SK-N-SH treated with all-trans-retinoic acid at 6 μM for 48 hours (cell line): ENCODE data around the gene DOLPP1.

Experiments used
- ARNTL ChIP-seq: fragments of 450-650 bp; formaldehyde crosslinking; IDR thresholded peaks from 2 replicates; pipeline ENCODE4 v1.5.0; 2020; ENCODE audit warnings: low read depth, mild to moderate bottlenecking, moderate library complexity, borderline replicate concordance
- ISL1 ChIP-seq: fragments of 250-450 bp; sonication (Bioruptor Pico); IDR thresholded peaks from 2 replicates; pipeline ENCODE4 v2.1.2; 2022; ENCODE audit warnings: mild to moderate bottlenecking, moderate library complexity
- OSR1 ChIP-seq: fragments of 250-450 bp; sonication (Bioruptor Pico); IDR thresholded peaks from 2 replicates; pipeline ENCODE4 v1.8.0; 2022; ENCODE audit warnings: moderate library complexity, mild to moderate bottlenecking, inconsistent platforms
- RARB ChIP-seq: fragments of 250-450 bp; sonication (Bioruptor Pico); IDR thresholded peaks from 2 replicates; pipeline ENCODE4 v1.8.0; 2021; ENCODE audit warnings: mild to moderate bottlenecking, moderate library complexity
- SNAI2 ChIP-seq: fragments of 250-450 bp; sonication (Bioruptor Pico); IDR thresholded peaks from 2 replicates; pipeline ENCODE4 v1.5.0; 2020; ENCODE audit warnings: mild to moderate bottlenecking, moderate library complexity
- ZFP30 ChIP-seq: fragments of 450-650 bp; formaldehyde crosslinking; IDR thresholded peaks from 2 replicates; pipeline ENCODE4 v1.5.0; 2022; ENCODE audit warnings: mild to moderate bottlenecking, moderate library complexity
- TF ChIP-seq, protein P1 (sequence below): fragments of 250-450 bp; sonication (Bioruptor Pico); IDR thresholded peaks from 2 replicates; pipeline ENCODE4 v1.8.0; 2020; ENCODE audit warnings: mild to moderate bottlenecking, moderate library complexity, borderline replicate concordance
- TF ChIP-seq, protein P2 (sequence below): fragments of 250-450 bp; sonication (Bioruptor Pico); IDR thresholded peaks from 2 replicates; pipeline ENCODE4 v1.5.1; 2020; ENCODE audit warnings: low read depth, mild to moderate bottlenecking, moderate library complexity
- TF ChIP-seq, protein P3 (sequence below): fragments of 250-450 bp; sonication (Bioruptor Pico); IDR thresholded peaks from 2 replicates; pipeline ENCODE4 v1.5.1; 2021; ENCODE audit warnings: mild to moderate bottlenecking, moderate library complexity

DNA sequence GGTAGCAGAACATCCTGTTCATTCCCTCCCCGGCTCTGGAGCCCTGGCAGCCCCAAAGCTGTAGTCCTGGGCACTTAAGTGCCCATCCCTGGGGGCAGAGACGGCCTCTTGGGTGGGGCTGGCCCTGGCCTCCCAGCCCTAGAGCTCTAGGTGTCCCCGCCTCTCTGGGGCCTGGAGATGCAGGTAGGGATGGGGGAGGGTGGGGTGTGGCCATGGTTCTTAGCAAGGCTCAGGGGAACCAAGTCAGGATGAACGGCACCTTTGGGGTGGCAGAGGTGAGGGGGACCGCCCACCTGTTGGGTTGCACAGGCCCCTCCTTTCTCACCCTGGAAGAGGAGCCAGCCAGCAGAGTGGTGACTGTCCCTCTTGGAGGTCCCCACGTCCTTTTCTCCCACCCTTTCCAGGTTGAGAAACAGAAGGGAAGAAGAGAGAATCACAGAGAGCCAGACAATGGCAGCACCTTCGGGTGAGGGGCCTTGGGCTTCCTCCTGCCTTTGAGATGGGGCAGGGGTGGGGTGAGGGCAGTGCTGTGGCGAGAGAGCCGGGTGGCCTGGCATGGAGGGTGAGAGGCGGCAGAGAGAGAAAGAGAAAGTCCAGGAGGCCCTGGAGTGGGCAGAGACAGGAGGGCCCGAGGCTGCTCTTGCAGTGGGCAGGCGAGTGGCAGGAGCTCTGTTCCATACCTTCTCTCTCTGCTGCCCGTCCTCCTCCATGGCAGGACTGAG, 27.3 kb downstream of the DOLPP1 start:
- no peak for TF ChIP-seq OSR1
- TF ChIP-seq SNAI2 (CRISPR knock-in tag): no peak
- TF ChIP-seq, protein P1, sequence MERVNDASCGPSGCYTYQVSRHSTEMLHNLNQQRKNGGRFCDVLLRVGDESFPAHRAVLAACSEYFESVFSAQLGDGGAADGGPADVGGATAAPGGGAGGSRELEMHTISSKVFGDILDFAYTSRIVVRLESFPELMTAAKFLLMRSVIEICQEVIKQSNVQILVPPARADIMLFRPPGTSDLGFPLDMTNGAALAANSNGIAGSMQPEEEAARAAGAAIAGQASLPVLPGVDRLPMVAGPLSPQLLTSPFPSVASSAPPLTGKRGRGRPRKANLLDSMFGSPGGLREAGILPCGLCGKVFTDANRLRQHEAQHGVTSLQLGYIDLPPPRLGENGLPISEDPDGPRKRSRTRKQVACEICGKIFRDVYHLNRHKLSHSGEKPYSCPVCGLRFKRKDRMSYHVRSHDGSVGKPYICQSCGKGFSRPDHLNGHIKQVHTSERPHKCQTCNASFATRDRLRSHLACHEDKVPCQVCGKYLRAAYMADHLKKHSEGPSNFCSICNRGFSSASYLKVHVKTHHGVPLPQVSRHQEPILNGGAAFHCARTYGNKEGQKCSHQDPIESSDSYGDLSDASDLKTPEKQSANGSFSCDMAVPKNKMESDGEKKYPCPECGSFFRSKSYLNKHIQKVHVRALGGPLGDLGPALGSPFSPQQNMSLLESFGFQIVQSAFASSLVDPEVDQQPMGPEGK (CRISPR knock-in tag): no peak
- no peak for TF ChIP-seq ZFP30 (CRISPR knock-in tag)
- TF ChIP-seq, protein P2, sequence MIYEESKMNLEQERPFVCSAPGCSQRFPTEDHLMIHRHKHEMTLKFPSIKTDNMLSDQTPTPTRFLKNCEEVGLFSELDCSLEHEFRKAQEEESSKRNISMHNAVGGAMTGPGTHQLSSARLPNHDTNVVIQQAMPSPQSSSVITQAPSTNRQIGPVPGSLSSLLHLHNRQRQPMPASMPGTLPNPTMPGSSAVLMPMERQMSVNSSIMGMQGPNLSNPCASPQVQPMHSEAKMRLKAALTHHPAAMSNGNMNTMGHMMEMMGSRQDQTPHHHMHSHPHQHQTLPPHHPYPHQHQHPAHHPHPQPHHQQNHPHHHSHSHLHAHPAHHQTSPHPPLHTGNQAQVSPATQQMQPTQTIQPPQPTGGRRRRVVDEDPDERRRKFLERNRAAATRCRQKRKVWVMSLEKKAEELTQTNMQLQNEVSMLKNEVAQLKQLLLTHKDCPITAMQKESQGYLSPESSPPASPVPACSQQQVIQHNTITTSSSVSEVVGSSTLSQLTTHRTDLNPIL (CRISPR knock-in tag): no peak
- TF ChIP-seq, protein P3, sequence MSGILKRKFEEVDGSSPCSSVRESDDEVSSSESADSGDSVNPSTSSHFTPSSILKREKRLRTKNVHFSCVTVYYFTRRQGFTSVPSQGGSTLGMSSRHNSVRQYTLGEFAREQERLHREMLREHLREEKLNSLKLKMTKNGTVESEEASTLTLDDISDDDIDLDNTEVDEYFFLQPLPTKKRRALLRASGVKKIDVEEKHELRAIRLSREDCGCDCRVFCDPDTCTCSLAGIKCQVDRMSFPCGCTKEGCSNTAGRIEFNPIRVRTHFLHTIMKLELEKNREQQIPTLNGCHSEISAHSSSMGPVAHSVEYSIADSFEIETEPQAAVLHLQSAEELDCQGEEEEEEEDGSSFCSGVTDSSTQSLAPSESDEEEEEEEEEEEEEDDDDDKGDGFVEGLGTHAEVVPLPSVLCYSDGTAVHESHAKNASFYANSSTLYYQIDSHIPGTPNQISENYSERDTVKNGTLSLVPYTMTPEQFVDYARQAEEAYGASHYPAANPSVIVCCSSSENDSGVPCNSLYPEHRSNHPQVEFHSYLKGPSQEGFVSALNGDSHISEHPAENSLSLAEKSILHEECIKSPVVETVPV (CRISPR knock-in tag): no peak
- no peak for TF ChIP-seq RARB (CRISPR knock-in tag)
- no peak for TF ChIP-seq ISL1 (CRISPR knock-in tag)
- no peak for TF ChIP-seq ARNTL (CRISPR knock-in tag)
